ENCODE measurements around the gene ARMC2. TPM values are rescaled to one million over a fixed set of nuclear protein-coding genes. Genes with fewer than 3 reads are reported as not detected.
A peak's percentile ranks its signal among the peaks of the same experiment; 100 is the strongest.

ARMC2 gene
- total and polyA plus RNA-seq, 8 donors = 1.4 to 4.1 (median 2.4) TPM

DNA sequence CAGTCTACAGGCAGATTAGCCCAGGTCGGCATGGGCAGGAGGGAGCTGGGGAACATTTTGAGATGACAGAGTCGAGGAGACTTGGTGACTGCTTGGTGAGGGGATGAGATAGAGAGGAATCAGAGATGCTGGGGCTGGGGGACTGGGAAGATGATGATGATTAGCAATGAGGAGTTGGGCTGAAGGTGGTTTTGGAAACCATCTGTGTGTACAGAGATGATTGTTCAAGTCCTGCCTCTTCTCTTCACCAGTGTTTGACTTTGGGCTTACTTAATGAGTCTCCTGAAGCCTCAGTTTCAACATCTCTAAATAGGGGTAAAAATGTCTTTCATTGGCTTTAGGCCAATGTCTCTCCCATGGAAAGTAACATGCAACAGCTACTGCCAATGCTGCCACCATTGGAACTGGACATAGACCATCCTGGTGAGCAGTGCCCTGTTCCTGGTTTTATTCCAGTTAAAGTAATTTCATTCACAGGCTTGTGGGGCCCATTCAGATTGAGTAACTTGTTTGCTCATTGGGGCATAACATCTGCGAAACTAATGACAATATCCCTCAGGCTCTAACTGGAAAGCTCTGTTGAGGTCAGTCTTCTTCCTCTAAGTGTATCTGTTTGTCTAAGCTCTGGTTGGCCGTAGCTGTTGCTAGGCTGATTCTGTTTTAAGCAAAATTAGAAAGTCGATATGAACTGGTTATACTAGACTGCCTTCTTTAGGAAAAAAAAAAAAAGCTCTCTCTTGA is 99.1 kb downstream of the ARMC2 start:
- H3K27me3 ChIP-seq = no peaks in the 10 kb centered on the region
- no peaks in the 10 kb centered on the region for H3K36me3 ChIP-seq
- peak overlapping the region in 2 of 4 donors; percentile 61 to 71 for H3K27ac ChIP-seq
- ATAC-seq (peak; percentile 60 to 82 (median 77)), DNase-seq (peak in 1 of 6 donors; percentile 31), FAIRE-seq (no peak)
- 40 to 43% methylated on average over 5 of the region's 5 CpGs for WGBS, 2 donors
- intact Hi-C loops (cut with DNase I) = no loop called here
- no peak overlapping the region for H3K4me3 ChIP-seq
- TF ChIP-seq CTCF (IDR thresholded peaks at IDR 0.05) = no peak
- no peaks in the 10 kb centered on the region for H3K9me3 ChIP-seq
- H3K4me1 ChIP-seq = peaks cover 24 to 53% (median 41%) of the 10 kb centered on the region in 3 donors

DNA sequence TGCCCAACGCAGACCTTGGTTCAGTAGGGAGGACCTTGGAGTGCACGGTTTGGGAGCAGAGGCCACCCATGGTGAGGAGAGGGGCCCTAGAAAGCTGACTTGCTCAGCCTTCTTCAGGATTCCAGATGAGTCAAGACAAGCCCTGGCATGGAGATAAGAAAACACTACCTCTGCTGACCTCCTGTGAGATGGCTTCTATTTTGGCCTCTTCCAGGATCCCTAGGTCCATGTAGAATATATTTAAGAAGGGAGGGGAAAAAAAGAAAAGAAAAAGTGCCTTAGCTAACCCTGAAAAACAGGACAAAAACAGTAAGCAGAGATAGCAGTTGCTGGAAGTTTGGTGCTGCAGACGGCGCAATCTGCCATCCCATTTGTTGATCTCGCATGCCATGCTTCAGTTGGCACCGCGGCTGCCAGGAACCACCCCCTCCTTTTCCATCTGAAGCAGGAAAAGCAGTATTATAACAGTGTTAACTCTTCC is 100.0 kb downstream of the ARMC2 start:
- Histone ChIP-seq H3K4me1 (peaks cover 24 to 47% (median 38%) of the 10 kb centered on the region in 3 donors), H3K36me3 (no peaks in the 10 kb centered on the region), H3K27me3 (no peaks in the 10 kb centered on the region), H3K27ac (peak overlapping the region in 2 of 4 donors; percentile 61 to 74), H3K4me3 (no peak overlapping the region), H3K9me3 (no peaks in the 10 kb centered on the region)
- TF ChIP-seq CTCF (IDR thresholded peaks at IDR 0.05) = no peak
- WGBS, 2 donors = 33 to 37% methylated on average over 7 of the region's 7 CpGs
- FAIRE-seq (no peak), ATAC-seq (peak; percentile 23 to 68 (median 44)), DNase-seq (peak in 1 of 6 donors; percentile 35)
- intact Hi-C loops (cut with DNase I) = no loop called here

DNA sequence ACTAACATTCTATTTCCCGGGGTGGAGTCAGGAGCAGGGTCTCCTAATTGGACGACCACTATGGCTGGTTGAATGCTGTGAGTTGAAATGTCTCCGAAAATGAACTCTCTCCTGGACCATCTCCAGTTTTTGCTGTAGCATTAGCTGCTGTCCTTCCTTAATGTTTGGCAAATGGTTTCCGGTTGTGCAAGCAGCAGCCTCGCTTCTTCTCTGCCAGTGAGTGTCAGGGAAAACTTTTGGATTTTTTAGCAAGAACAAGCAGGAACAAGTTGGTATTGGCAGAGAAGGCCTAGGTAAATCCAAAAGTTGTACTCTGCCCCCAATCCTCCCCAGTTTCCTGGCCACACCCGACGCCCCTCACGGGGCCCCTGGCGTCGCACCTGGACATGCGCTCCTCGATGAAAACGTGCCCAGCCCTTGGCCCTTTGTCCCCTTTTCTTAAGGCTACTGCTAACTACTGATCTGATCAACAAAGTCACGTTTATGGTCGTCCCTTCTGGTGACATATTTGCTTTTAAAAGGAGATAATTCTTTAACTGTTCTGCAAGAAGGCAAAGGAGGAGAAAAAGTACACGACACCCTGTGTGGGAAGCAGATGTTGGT is 103.2 kb downstream of the ARMC2 start:
- Histone ChIP-seq H3K4me3 (no peak overlapping the region), H3K9me3 (no peaks in the 10 kb centered on the region), H3K27ac (no peak overlapping the region), H3K4me1 (peaks cover 10 to 26% (median 26%) of the 10 kb centered on the region in 3 donors), H3K36me3 (no peaks in the 10 kb centered on the region), H3K27me3 (no peaks in the 10 kb centered on the region)
- no peak for TF ChIP-seq CTCF (IDR thresholded peaks at IDR 0.05)
- intact Hi-C loops (cut with DNase I) = no loop called here
- FAIRE-seq = no peak
- DNase-seq = no peak
- WGBS, 2 donors = 76 to 80% methylated on average over 16 of the region's 16 CpGs
- ATAC-seq = no peak

DNA sequence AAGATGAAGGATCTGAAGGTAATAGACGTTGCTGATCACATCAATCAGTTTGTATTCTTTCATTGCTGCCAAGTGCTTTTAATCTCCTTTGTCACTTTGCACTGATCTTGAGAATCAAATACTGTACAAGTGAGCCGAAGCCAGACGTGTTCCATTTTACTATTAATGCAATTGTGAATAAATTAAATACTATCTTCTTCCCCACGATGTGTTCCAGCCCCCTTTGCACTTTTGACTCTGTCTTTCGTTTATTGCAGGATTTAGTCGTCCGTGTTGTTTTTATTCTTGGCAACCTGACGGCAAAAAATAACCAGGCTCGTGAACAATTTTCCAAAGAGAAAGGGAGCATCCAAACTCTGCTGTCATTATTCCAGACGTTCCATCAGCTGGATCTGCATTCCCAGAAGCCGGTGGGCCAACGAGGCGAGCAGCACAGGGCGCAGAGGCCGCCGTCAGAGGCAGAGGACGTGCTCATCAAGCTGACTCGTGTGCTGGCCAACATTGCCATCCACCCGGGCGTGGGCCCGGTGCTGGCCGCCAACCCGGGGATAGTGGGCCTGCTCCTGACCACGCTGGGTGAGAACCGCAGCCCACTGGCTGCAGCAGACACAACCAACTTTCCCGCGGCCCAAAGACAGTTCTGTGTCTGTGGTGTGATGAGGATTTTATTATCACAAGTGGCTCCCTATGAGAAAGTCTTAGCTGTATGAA is 104.7 kb downstream of the ARMC2 start:
- Histone ChIP-seq H3K4me1 (peaks cover 1 to 13% (median 11%) of the 10 kb centered on the region in 3 donors), H3K4me3 (no peak overlapping the region), H3K9me3 (no peaks in the 10 kb centered on the region), H3K27ac (no peak overlapping the region), H3K36me3 (no peaks in the 10 kb centered on the region), H3K27me3 (no peaks in the 10 kb centered on the region)
- WGBS, 2 donors = 84 to 91% methylated on average over 27 of the region's 27 CpGs
- intact Hi-C loops (cut with DNase I) = no loop called here
- DNase-seq = no peak
- TF ChIP-seq CTCF (IDR thresholded peaks at IDR 0.05) = no peak
- no peak for ATAC-seq
- FAIRE-seq = no peak
